Right kidney (tissue), 1 donor: ENCODE measurements around the gene POLR2I.
"Not testable (repeated sequence)": the region's sequence is repeated elsewhere in the genome, so short reads cannot be mapped to it uniquely, and the experiment has no call there.

Source experiments
- DNase-seq: peaks from one replicate; pipeline ENCODE4 v3.0.0-alpha.2; 2016

The POLR2I gene

GRCh38 chr19:36139120-36139472, 24.4 kb upstream of the POLR2I start:
- DNase-seq = no peak

- DNase-seq = no peak
These were observed 22.4 kb upstream of the POLR2I start for GRCh38 chr19:36136964-36137686.

GRCh38 chr19:36134867-36135266, 20.2 kb upstream of the POLR2I start:
- not testable (repeated sequence) for DNase-seq

- not testable (repeated sequence) for DNase-seq
These were observed 16.5 kb upstream of the POLR2I start for GRCh38 chr19:36131221-36131620.

GRCh38 chr19:36128392-36128736, 13.7 kb upstream of the POLR2I start:
- DNase-seq = no peak

- no peak for DNase-seq
These were observed 10.9 kb upstream of the POLR2I start for GRCh38 chr19:36125557-36125956.

GRCh38 chr19:36121486-36122124, 6.9 kb upstream of the POLR2I start:
- DNase-seq = no peak

- no peak for DNase-seq
These were observed 6.3 kb upstream of the POLR2I start for GRCh38 chr19:36120984-36121358.

- DNase-seq = no peak
These were observed 5.7 kb upstream of the POLR2I start for GRCh38 chr19:36120092-36120983.

- DNase-seq = no peak
These were observed 1.6 kb upstream of the POLR2I start for GRCh38 chr19:36116344-36116637.

- peak; percentile 97 for DNase-seq
These were observed 1.0 kb upstream of the POLR2I start, which contains the start of gene TBCB for GRCh38 chr19:36115453-36116343. TBCB (plus strand) TSS chr19:36115468; CDS start chr19:36115561, 93 bp downstream.

- DNase-seq = no peak
These were observed 568 bp downstream of the POLR2I start for GRCh38 chr19:36113894-36114720.

GRCh38 chr19:36113425-36113824, 1.2 kb downstream of the POLR2I start:
- no peak for DNase-seq

- no peak for DNase-seq
These were observed 2.0 kb downstream of the POLR2I start for GRCh38 chr19:36112678-36113077.

- no peak for DNase-seq
These were observed 3.5 kb downstream of the POLR2I start for GRCh38 chr19:36111200-36111539.

- DNase-seq = no peak
These were observed 4.0 kb downstream of the POLR2I start, which contains the start of gene OVOL3 for GRCh38 chr19:36110487-36111199. OVOL3 (plus strand) TSS chr19:36111143; CDS start chr19:36111203, 60 bp downstream.

GRCh38 chr19:36108684-36109083, 6.0 kb downstream of the POLR2I start:
- DNase-seq = no peak

- DNase-seq = no peak
These were observed 7.7 kb downstream of the POLR2I start for GRCh38 chr19:36106991-36107390.

- DNase-seq = no peak
These were observed 8.2 kb downstream of the POLR2I start for GRCh38 chr19:36106441-36106840.

- DNase-seq = no peak
These were observed 10.7 kb downstream of the POLR2I start for GRCh38 chr19:36103842-36104552.
